HUES64 (cell line): ENCODE measurements around the gene SLC6A4.
"Not testable (repeated sequence)": the region's sequence is repeated elsewhere in the genome, so short reads cannot be mapped to it uniquely, and the experiment has no call there.

Experiments
- H3K27ac ChIP-seq: 2 replicates; pipeline ENCODE4 v1.7.0; 2013; ENCODE audit warnings: low read depth, low read length, inconsistent platforms
- H3K27me3 ChIP-seq: 2 replicates; pipeline ENCODE4 v1.6.1; 2013; ENCODE audit warnings: mild to moderate bottlenecking, low read length; ENCODE audit not compliant: insufficient read depth
- H3K36me3 ChIP-seq: 2 replicates; pipeline ENCODE4 v1.6.1; 2013; ENCODE audit warnings: mild to moderate bottlenecking, low read length; ENCODE audit not compliant: insufficient read depth
- H3K4me1 ChIP-seq: 2 replicates; pipeline ENCODE4 v1.6.1; 2013; ENCODE audit warnings: mild to moderate bottlenecking, low read length, moderate library complexity; ENCODE audit not compliant: insufficient read depth
- H3K4me3 ChIP-seq: 2 replicates; pipeline ENCODE4 v1.5.1; 2013; ENCODE audit warnings: mild to moderate bottlenecking, low read length, moderate library complexity
- H3K9ac ChIP-seq: 2 replicates; pipeline ENCODE4 v1.6.1; 2013; ENCODE audit warnings: mild to moderate bottlenecking, low read depth, low read length
- H3K9me3 ChIP-seq: 2 replicates; pipeline ENCODE4 v1.6.1; 2013; ENCODE audit warnings: low read depth, low read length; ENCODE audit not compliant: insufficient read depth
- WGBS: fragments of 150-250, 120-280 bp; methylation state at CpG from one replicate; pipeline ENCODE4 v1.1.7; 2013; ENCODE audit warnings: missing lambda C conversion rate; 5-methylcytosine and 5-hydroxymethylcytosine counted together

Gene SLC6A4

DNA sequence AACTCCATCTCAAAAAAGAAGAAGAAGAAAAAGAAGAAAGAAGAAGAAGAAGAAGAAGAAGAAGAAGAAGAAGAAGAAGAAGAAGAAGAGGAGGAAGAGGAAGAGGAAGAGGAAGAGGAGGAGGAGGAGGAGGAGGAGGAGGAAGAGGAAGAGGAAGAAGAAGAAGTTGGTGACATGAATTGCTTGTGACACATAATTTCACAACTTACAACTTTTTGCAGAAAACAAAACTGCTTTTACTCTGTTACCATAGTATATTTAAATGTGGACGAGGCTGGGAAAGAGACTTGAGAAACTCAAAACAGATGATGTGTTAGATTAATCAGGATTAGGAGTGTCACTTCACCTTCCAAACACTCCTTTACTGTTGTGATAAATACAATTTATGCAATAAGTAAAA is 5.5 kb downstream of the SLC6A4 start:
- no CpG with 5 or more reads among the region's 1 CpG for WGBS
- H3K36me3 ChIP-seq, result not testable (repeated sequence)

DNA sequence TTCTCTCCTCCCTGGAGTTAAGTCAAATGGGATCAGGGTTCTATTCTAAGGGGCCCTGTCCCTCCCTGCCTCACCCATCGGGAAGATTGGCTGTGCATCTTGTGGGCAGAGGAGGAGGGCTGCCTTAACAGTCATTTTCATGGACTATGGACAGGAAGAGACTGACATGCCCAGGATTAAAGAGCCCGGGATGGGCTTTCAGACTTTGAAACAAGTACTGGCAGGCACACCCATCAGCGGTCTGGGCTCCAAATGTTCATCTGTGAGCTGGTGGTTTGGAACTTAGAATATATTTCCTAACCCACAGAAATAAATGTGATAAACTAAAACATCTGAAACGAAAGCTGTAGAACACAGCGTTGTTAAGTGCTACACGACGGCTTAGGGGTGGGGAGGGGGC is 6.5 kb downstream of the SLC6A4 start:
- no peaks in the 10 kb centered on the region for H3K36me3 ChIP-seq
- no peak overlapping the region for H3K27ac ChIP-seq
- no peaks in the 10 kb centered on the region for H3K9me3 ChIP-seq
- peaks cover 35% of the 10 kb centered on the region for H3K27me3 ChIP-seq
- H3K4me3 ChIP-seq, result no peak overlapping the region
- WGBS, result 85% methylated on average over 7 of the region's 7 CpGs
- H3K4me1 ChIP-seq, result peaks cover 5% of the 10 kb centered on the region; the same call in 1 of the 2 replicates
- no peak overlapping the region for H3K9ac ChIP-seq

More for the DNA sequence above, 5.5 kb downstream of the SLC6A4 start:
- not testable (repeated sequence) for H3K4me3 ChIP-seq, H3K9me3 ChIP-seq, H3K4me1 ChIP-seq, H3K27ac ChIP-seq, H3K9ac ChIP-seq
- peaks cover 45% of the 10 kb centered on the region for H3K27me3 ChIP-seq

- no peak overlapping the region for H3K27ac ChIP-seq
- H3K27me3 ChIP-seq, result peaks cover 25% of the 10 kb centered on the region
- no peaks in the 10 kb centered on the region for H3K9me3 ChIP-seq
- H3K4me3 ChIP-seq, result no peak overlapping the region
- H3K36me3 ChIP-seq, result no peaks in the 10 kb centered on the region
- 97% methylated on average over 3 of the region's 3 CpGs for WGBS
- H3K9ac ChIP-seq, result no peak overlapping the region
- H3K4me1 ChIP-seq, result peaks cover 5% of the 10 kb centered on the region; the same call in 1 of the 2 replicates
Measured at GRCh38 chr17:30228011-30228410, 7.5 kb downstream of the SLC6A4 start.

- H3K4me3 ChIP-seq, result no peak overlapping the region
- 95% methylated on average over 10 of the region's 10 CpGs for WGBS
- H3K9me3 ChIP-seq, result no peaks in the 10 kb centered on the region
- H3K27me3 ChIP-seq, result peaks cover 14% of the 10 kb centered on the region; the same call in 1 of the 2 replicates
- no peaks in the 10 kb centered on the region for H3K36me3 ChIP-seq
- H3K27ac ChIP-seq, result no peak overlapping the region
- peaks cover 5% of the 10 kb centered on the region; the same call in 1 of the 2 replicates for H3K4me1 ChIP-seq
- no peak overlapping the region for H3K9ac ChIP-seq
Measured at GRCh38 chr17:30226878-30227277, 8.6 kb downstream of the SLC6A4 start.

- no peak overlapping the region for H3K4me3 ChIP-seq
- WGBS, result 87% methylated on average over 15 of the region's 15 CpGs
- peaks cover 5% of the 10 kb centered on the region; the same call in 1 of the 2 replicates for H3K4me1 ChIP-seq
- H3K27me3 ChIP-seq, result peaks cover 10% of the 10 kb centered on the region; the same call in 1 of the 2 replicates
- H3K27ac ChIP-seq, result no peak overlapping the region
- no peak overlapping the region for H3K9ac ChIP-seq
- H3K9me3 ChIP-seq, result no peaks in the 10 kb centered on the region
- H3K36me3 ChIP-seq, result no peaks in the 10 kb centered on the region
Measured at GRCh38 chr17:30225919-30226553, 9.5 kb downstream of the SLC6A4 start.

GRCh38 chr17:30225112-30225511 is 10.4 kb downstream of the SLC6A4 start:
- H3K9me3 ChIP-seq, result no peaks in the 10 kb centered on the region
- H3K27me3 ChIP-seq, result peaks cover 1% of the 10 kb centered on the region; the same call in 1 of the 2 replicates
- H3K36me3 ChIP-seq, result no peaks in the 10 kb centered on the region
- no peak overlapping the region for H3K27ac ChIP-seq
- no peak overlapping the region for H3K9ac ChIP-seq
- WGBS, result 87% methylated on average over 3 of the region's 3 CpGs
- no peak overlapping the region for H3K4me3 ChIP-seq
- peaks cover 5% of the 10 kb centered on the region; the same call in 1 of the 2 replicates for H3K4me1 ChIP-seq

GRCh38 chr17:30224419-30224960 is 11.0 kb downstream of the SLC6A4 start:
- Histone ChIP-seq H3K36me3 (no peaks in the 10 kb centered on the region), H3K9ac (no peak overlapping the region), H3K9me3 (no peaks in the 10 kb centered on the region), H3K27ac (no peak overlapping the region), H3K4me1 (peaks cover 5% of the 10 kb centered on the region; the same call in 1 of the 2 replicates), H3K27me3 (no peaks in the 10 kb centered on the region), H3K4me3 (no peak overlapping the region)
- 77% methylated on average over 8 of the region's 8 CpGs for WGBS

DNA sequence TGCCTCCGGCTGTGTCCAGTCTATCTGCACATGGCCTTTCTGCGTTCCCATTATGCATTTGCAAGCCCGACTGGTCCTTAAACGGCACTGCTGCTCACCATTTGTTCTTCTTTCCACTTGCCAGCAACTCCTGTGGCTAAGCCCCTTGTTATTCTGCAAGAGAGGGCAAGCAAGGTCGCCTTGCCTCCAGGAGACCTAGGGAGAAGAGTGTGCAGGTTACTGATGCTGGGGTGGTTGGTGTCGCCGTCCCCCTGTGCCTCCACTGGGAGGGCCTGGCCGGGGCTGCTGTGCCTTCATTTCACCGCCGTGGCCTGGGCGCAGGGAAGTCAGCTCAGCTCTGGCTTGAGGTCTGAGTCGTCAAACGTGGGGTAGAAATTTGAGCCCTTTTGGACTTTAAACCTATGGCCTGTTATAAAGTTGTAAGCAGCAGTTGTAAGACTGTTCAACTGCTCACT is 12.7 kb downstream of the SLC6A4 start:
- Histone ChIP-seq H3K27me3 (no peaks in the 10 kb centered on the region), H3K9ac (no peak overlapping the region)

DNA sequence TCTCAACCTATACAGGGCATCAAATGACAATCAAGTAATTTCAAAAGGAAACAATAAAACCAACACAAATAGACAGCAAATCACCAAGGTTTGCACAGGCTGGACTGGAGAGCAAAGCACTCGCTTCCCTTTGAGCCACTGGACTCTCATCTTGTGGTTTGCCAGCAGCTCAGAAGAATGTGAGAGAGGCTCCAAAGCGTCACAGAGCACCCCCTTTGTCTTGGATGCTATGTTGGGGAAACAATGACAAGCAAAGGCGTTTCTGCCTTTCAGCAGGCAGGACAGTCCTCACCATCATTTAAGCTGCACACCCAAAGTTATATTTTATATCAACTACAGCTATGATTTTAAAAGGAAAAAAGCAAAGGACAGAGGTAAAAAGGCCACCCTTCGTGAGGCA is 13.2 kb downstream of the SLC6A4 start:
- H3K36me3 ChIP-seq, result no peaks in the 10 kb centered on the region
- no peak overlapping the region for H3K9ac ChIP-seq
- no peaks in the 10 kb centered on the region for H3K27me3 ChIP-seq
- WGBS, result 90% methylated on average over 4 of the region's 4 CpGs
- no peak overlapping the region for H3K4me3 ChIP-seq
- peaks cover 5% of the 10 kb centered on the region; the same call in 1 of the 2 replicates for H3K4me1 ChIP-seq
- no peak overlapping the region for H3K27ac ChIP-seq
- no peaks in the 10 kb centered on the region for H3K9me3 ChIP-seq

More for the DNA sequence above, 12.7 kb downstream of the SLC6A4 start:
- no peaks in the 10 kb centered on the region for H3K36me3 ChIP-seq
- H3K9me3 ChIP-seq, result no peaks in the 10 kb centered on the region
- H3K4me1 ChIP-seq, result peaks cover 5% of the 10 kb centered on the region; the same call in 1 of the 2 replicates
- no peak overlapping the region for H3K4me3 ChIP-seq
- no peak overlapping the region for H3K27ac ChIP-seq
- 86% methylated on average over 13 of the region's 13 CpGs for WGBS

DNA sequence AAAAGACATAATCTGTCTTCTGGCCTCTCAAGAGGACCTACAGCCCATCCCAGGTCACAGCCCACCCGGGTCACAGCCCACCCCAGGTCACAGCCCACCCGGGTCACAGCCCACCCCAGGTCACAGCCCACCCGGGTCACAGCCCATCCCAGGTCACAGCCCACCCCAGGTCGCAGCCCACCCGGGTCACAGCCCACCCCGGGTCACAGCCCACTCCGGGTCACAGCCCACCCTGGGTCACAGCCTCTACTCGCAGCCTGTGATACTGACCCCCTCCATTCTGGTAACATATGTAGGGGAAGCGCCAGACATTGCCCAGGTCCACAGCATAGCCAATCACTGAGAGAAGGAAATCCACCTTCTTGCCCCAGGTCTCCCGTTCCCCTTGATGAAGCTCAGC is 14.2 kb downstream of the SLC6A4 start:
- no peak overlapping the region for H3K9ac ChIP-seq
- H3K4me1 ChIP-seq, result peaks cover 5% of the 10 kb centered on the region; the same call in 1 of the 2 replicates

GRCh38 chr17:30220414-30220813 is 15.1 kb downstream of the SLC6A4 start:
- Histone ChIP-seq H3K27ac (no peak overlapping the region), H3K36me3 (no peaks in the 10 kb centered on the region), H3K4me3 (no peak overlapping the region), H3K9ac (no peak overlapping the region), H3K9me3 (no peaks in the 10 kb centered on the region), H3K27me3 (no peaks in the 10 kb centered on the region), H3K4me1 (peaks cover 5% of the 10 kb centered on the region; the same call in 1 of the 2 replicates)
- WGBS, result 93% methylated on average over 5 of the region's 5 CpGs

More for the DNA sequence above, 14.2 kb downstream of the SLC6A4 start:
- 96% methylated on average over 7 of the region's 10 CpGs for WGBS
- Histone ChIP-seq H3K4me3 (no peak overlapping the region), H3K27ac (no peak overlapping the region), H3K27me3 (no peaks in the 10 kb centered on the region), H3K9me3 (no peaks in the 10 kb centered on the region), H3K36me3 (no peaks in the 10 kb centered on the region)
